Right renal cortex interstitium (tissue), 3 donors: ENCODE data around the gene WDR33. TPM values are rescaled to one million over a fixed set of nuclear protein-coding genes. Genes with fewer than 3 reads are reported as not detected.
"Not testable (repeated sequence)": the region's sequence is repeated elsewhere in the genome, so short reads cannot be mapped to it uniquely, and the experiment has no call there.

Experiments used
- DNase-seq, 3 donors: peaks; one replicate each; pipeline ENCODE4 v3.0.0-alpha.2; 2013; ENCODE audit warnings: low read depth in 3 of 3, low spot score in 2 of 3
- polyA plus RNA-seq, 3 donors: library from polyadenylated mRNA; unstranded; fragments of 120-200 nt; gene quantifications; one replicate each; pipeline ENCODE4 v1.2.1, GENCODE V29; 2013; ENCODE audit not compliant: insufficient read length in 3 of 3

WDR33 gene
- polyA plus RNA-seq, 3 donors = 57.2 to 74.7 (median 60.9) TPM

GRCh38 chr2:127811397-127812321, 688 bp upstream of the WDR33 start:
- DNase-seq = peak in 1 of 3 donors; percentile 38

DNA sequence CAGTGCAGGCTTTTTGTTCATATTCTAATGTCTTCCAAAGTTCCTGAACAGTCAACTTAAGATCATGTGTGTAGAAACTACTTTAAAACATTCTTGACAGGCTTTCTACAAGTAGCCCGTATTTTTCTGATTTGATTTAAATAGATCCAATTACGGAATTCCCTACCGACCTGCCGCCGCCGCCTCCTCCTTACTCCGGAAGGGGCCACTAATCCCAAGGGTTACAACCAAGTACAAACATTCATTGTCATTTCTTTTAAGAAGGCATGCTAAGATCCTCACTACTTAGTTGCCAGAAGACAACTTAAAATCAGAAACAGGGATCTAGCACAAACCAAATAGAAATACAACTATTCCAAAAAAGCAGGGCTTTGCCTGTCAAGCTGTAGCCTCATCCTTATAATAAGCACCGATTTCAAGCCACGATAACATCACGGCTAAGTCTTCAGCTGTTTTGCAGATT, 784 bp downstream of the WDR33 start:
- peak in 1 of 3 donors; percentile 48 for DNase-seq

DNA sequence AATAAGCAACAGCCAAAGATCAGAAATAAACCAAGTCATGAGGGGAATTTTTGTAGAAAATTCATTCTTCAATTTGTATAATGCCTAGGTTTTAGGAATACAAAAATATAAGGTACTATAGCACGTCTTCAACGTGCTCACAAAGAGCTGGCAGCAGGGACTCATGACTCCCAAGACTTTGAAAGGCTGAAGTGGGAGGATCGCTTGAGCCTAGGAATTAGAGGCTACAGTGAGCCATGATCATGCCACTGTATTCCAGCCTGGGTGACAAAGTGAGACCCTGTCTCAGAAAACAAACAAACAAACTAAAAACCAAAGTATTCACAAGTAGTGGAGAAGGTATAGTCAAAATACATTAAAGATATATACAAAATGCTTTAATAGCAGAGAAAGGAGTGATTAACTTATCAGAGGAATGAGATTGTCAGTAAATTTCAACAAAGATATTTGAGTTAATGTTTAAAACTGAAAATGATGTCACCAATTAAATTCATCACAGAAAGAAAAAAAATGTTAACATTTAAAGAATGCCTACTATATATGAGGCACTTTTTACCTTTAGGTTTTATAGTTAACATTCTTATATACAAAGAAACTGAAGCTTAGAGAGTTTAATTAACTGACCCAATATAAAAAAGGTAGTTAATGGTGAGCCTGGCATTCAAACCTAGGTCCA, 3.2 kb downstream of the WDR33 start:
- DNase-seq = no peak

DNA sequence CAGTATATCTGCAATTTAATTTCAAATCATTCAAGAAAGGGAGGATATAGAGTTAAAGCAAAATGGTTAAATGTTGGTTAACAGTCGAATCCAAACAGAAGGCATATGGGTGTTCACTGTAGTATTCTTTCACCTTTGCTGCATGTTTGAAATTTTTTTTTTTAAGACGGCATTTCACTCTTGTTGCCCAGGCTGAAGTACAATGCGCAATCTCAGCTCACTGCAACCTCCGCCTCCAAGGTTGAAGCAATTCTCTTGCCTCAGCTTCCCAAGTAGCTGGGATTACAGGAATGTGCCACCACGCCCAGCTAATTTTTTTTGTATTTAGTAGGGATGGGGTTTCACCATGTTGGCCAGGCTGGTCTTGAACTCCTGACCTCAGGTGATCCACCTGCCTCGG, 4.1 kb downstream of the WDR33 start:
- DNase-seq = not testable (repeated sequence)

DNA sequence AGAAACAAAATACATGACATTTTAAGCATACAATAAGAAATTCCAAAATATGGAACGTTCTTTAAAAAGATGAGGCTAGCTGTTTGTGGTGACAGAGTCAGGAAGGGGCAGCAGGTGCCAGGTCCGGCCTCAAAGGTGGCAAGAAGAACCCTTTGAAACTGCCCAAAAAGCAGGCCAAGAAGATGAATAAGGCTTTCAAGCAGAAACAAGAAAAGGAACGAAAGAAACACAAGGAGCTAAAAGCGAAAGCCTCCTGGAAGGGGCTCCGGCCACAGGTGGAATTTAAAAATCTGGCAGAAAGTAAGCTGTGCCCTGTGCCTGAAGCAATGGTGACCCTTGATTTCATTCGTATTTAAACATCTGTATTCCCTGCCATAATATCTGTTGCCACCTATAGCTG, 5.5 kb downstream of the WDR33 start:
- DNase-seq = no peak

DNA sequence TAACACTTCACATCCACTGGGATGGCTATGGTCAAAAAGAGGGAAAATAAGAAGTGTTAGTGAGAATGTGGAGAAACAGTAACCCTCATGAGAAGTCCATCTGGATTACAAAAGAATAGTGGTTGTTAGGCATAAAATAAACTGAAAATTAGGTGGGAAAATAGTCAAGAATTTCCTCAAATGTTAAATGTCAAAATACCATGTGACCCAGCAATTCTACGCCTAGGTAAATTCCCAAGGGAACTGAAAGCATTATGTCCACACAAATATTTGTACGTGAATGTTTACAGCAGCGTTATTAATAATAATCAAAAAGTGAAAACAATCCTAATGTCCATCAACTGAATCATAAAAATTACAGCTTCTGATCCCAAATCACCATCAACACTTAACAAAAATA, 11.0 kb downstream of the WDR33 start:
- no peak for DNase-seq

DNA sequence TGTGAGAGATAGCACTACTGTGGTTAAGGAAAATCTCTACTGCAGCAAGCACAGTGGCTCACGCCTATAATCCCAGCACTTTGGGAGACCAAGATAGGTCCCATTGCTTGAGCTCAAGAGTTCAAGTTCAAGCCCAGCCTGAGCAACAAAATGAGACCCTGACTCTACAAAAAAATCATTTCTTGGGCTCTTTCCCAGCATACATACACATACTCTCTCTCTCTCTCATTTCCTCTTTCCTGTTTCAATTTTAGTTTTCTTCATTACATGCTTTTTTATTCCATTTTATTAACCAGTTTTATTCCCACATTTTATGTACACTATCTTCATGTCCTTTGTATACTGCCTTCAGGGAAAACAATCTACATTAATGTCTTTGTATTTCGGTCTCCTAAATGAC, 14.6 kb downstream of the WDR33 start:
- no peak for DNase-seq

GRCh38 chr2:127794901-127795300, 16.1 kb downstream of the WDR33 start:
- not testable (repeated sequence) for DNase-seq

GRCh38 chr2:127792805-127793204, 18.2 kb downstream of the WDR33 start:
- no peak for DNase-seq

GRCh38 chr2:127790694-127791529, 20.1 kb downstream of the WDR33 start:
- DNase-seq = no peak

DNA sequence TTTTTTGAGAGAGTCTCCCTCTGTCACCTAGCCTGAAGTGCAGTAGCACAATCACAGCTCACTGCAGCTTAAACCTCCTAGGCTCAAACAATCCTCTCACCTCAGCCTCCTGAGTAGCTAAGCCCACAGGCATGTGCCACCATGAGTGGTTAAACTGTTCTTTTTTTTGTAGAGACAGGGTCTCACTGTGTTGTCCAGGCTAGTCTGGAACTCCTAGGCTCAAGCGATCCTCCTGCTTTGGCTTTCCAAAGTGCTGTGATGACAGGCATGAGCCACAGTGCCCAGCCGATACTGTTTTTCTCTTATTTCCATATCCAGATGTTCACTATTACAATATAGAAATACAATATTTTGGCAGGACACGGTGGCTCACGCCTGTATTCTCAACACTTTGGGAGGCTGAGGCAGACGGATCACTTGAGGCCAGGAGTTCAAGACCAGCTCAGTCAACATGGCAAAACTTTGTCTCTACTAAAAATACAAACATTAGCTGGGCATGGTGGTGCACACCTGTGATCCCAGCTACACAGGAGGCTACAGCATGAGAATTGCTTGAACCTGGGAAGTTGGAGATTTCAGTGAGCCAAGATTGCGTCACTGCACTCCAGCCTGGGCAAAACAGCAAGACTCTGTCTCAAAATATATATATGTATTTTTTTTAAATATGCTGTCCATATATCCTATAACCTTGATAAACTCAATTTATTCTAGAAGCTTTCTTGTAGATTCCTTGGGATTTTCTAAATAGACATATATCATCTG, 24.7 kb downstream of the WDR33 start:
- no peak for DNase-seq

DNA sequence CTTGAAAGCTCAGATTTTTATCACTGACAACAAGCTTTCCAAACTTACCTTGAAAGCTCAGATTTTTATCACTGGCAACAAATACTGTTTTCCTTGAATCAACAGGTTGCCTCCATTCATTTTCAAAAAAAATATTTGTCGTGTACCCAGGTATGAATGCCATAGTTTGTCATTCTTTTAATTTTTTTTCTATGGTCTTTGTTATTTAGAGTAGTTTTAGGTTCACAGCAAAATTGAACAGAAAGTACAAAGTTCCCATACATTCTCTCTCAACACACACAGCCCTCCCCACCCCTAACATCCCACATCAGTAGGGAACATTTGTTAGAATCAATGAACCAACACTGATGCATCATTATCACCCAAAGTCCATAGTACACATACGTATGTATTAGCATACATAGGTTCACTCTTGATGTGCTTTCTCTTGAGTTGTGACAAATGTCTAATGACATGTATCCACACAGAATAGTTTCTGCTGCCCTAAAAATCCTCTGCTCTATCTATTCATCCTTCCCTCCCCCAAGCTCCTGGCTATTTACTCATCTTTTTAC, 25.9 kb downstream of the WDR33 start:
- no peak for DNase-seq

GRCh38 chr2:127783101-127783500, 27.9 kb downstream of the WDR33 start:
- no peak for DNase-seq

DNA sequence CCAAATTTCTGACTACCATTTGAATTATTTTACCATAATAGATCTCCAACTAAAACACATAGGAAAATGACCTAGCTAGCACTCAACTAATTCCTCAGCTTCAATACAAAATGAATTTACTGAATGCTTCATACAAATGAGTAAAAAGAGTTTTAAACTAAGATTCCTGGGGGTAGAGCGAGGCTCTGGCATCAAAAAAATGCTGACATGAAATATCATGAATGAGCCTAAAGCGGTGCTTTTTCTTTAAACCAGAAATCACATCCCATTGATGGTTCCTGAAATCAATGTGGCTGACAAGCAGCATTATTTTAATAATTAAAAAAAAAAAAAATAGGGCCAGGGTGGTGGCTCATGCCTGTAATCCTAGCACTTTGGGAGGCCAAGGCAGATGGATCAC, 32.1 kb downstream of the WDR33 start:
- no peak for DNase-seq

- DNase-seq = no peak
These were observed 32.5 kb downstream of the WDR33 start for GRCh38 chr2:127778447-127778846.

DNA sequence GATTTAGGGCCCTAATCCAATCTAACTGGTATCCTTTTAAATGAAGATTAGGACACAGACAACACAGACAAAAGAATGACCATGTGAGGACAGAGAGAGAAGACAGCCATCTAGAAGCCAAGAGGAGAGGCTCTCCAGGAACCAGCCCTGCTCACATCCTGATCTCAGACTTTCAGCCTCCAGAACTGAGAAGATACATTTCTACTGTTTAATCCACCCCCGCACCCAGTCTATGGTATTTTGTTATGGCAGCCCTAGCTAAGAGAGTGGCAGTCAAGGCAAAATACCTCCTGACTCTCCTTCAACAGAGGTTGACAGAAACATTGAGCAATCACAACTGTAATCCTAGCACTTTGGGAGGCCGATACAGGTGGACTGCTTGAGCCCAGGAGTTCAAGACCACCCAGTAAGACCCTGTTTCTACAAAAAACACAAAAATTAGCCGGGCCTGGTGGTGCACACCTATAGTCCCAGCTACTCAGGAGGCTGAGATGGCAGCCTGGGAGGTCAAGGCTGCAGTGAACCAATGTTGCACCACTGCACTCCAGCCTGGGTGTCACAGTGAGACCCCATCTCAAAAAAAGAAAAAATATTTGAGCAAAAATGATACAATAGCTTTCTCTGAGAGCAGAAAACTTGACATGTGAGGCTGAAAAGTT, 34.7 kb downstream of the WDR33 start:
- no peak for DNase-seq

- no peak for DNase-seq
These were observed 39.2 kb downstream of the WDR33 start for GRCh38 chr2:127771756-127772155.

- no peak for DNase-seq
These were observed 39.8 kb downstream of the WDR33 start for GRCh38 chr2:127770973-127771735.

GRCh38 chr2:127770534-127770933, 40.4 kb downstream of the WDR33 start:
- not testable (repeated sequence) for DNase-seq
